Glomerular visceral epithelial cell (primary cell): ENCODE data around the gene IARS2.
"Not testable (repeated sequence)": the region's sequence is repeated elsewhere in the genome, so short reads cannot be mapped to it uniquely, and the experiment has no call there.

Experiments
- DNase-seq: peaks from one replicate; pipeline ENCODE4 v3.0.0-alpha.2; 2016; ENCODE audit errors: extremely low spot score

Gene IARS2

GRCh38 chr1:220112600-220112999 is 18.7 kb downstream of the IARS2 start:
- not testable (repeated sequence) for DNase-seq

- peak; percentile 15 for DNase-seq
Measured at GRCh38 chr1:220113136-220113695, 19.3 kb downstream of the IARS2 start.

- no peak for DNase-seq
Measured at GRCh38 chr1:220119043-220119512, 25.1 kb downstream of the IARS2 start.

GRCh38 chr1:220121791-220122530 is 28.0 kb downstream of the IARS2 start:
- no peak for DNase-seq

GRCh38 chr1:220123066-220123465 is 29.1 kb downstream of the IARS2 start:
- DNase-seq: no peak

GRCh38 chr1:220123889-220124288 is 30.0 kb downstream of the IARS2 start:
- DNase-seq: peak; percentile 3

GRCh38 chr1:220124542-220124941 is 30.6 kb downstream of the IARS2 start:
- no peak for DNase-seq

GRCh38 chr1:220127076-220127475 is 33.1 kb downstream of the IARS2 start:
- DNase-seq: no peak

GRCh38 chr1:220129479-220130210 is 35.7 kb downstream of the IARS2 start:
- DNase-seq: no peak

GRCh38 chr1:220135755-220136154 is 41.8 kb downstream of the IARS2 start:
- no peak for DNase-seq

GRCh38 chr1:220137019-220137786 is 43.3 kb downstream of the IARS2 start:
- DNase-seq: no peak

- DNase-seq: no peak
Measured at GRCh38 chr1:220139966-220140365, 46.0 kb downstream of the IARS2 start.

GRCh38 chr1:220144051-220144450 is 50.1 kb downstream of the IARS2 start:
- DNase-seq: no peak

- DNase-seq: no peak
Measured at GRCh38 chr1:220149742-220150141, 55.8 kb downstream of the IARS2 start.

GRCh38 chr1:220151454-220151853 is 57.5 kb downstream of the IARS2 start:
- no peak for DNase-seq

- DNase-seq: no peak
Measured at GRCh38 chr1:220153147-220153546, 59.2 kb downstream of the IARS2 start.

GRCh38 chr1:220156620-220157146 is 62.8 kb downstream of the IARS2 start:
- DNase-seq: no peak

- DNase-seq: no peak
Measured at GRCh38 chr1:220157738-220158137, 63.8 kb downstream of the IARS2 start.

- DNase-seq: not testable (repeated sequence)
Measured at GRCh38 chr1:220158530-220158929, 64.6 kb downstream of the IARS2 start.

GRCh38 chr1:220159041-220159440 is 65.1 kb downstream of the IARS2 start:
- DNase-seq: no peak

- DNase-seq: no peak
Measured at GRCh38 chr1:220160027-220160426, 66.1 kb downstream of the IARS2 start.

GRCh38 chr1:220164116-220164515 is 70.2 kb downstream of the IARS2 start:
- DNase-seq: no peak
